Naive thymus-derived CD4-positive, alpha-beta T cell (primary cell): Measurements from ENCODE around the gene FOXD1. TPM values are rescaled to one million over a fixed set of nuclear protein-coding genes. Genes with fewer than 3 reads are reported as not detected.
"Not testable (repeated sequence)": the region's sequence is repeated elsewhere in the genome, so short reads cannot be mapped to it uniquely, and the experiment has no call there.

Experiments
- ATAC-seq: fragments of 150-1000 bp; cut with Tn5 transposase; 2 replicates; pipeline ENCODE4 v1.10.0; 2021; ENCODE audit warnings: mild to moderate bottlenecking, moderate library complexity
- CTCF ChIA-PET: fragments of 350-600 bp; sonication (Branson Sonifier 250); formaldehyde crosslinking; loops from one replicate; lab custom pipeline; 2021; ENCODE audit warnings: antibody characterized with exemption; lab: Charles Lee
- POLR2A ChIA-PET: fragments of 350-600 bp; sonication (Branson Sonifier 250); formaldehyde crosslinking; loops from one replicate; lab custom pipeline; 2021; ENCODE audit warnings: antibody characterized with exemption, inconsistent platforms; lab: Charles Lee
- DNase-seq, 9 donors: peaks; one replicate each; pipeline versions ENCODE4 v3.0.0 to v3.0.0-alpha.2; 2020 to 2022; ENCODE audit warnings: mixed read lengths in 1 of 9
- H3K27ac ChIP-seq: one replicate; pipeline ENCODE4 v1.7.0; 2013; ENCODE audit warnings: mild to moderate bottlenecking, low read depth, low read length, moderate library complexity
- H3K27me3 ChIP-seq, 2 donors: one replicate each; pipeline ENCODE4 v1.7.0; 2013; ENCODE audit warnings: low read length in 2 of 2, mild to moderate bottlenecking in 2 of 2, moderate library complexity in 2 of 2; ENCODE audit not compliant: control insufficient read depth in 2 of 2, insufficient read depth in 2 of 2
- H3K36me3 ChIP-seq, 3 experiments: 1 replicate in 2 of 3; 2 replicates in 1 of 3; pipeline ENCODE4 v1.7.0; 2013; ENCODE audit warnings: low read length in 3 of 3, mild to moderate bottlenecking in 3 of 3, moderate library complexity in 1 of 3; ENCODE audit not compliant: insufficient read depth in 3 of 3, control insufficient read depth in 2 of 3
- H3K4me1 ChIP-seq, 2 donors: one replicate each; pipeline ENCODE4 v1.7.0; 2013; ENCODE audit warnings: low read length in 2 of 2, mild to moderate bottlenecking in 2 of 2, moderate library complexity in 1 of 2; ENCODE audit not compliant: control insufficient read depth in 2 of 2, insufficient read depth in 2 of 2
- H3K4me3 ChIP-seq: 2 replicates; pipeline ENCODE4 v1.7.0; 2013; ENCODE audit warnings: mild to moderate bottlenecking, low read length
- H3K9me3 ChIP-seq, 3 experiments: 1 replicate in 2 of 3; 2 replicates in 1 of 3; pipeline ENCODE4 v1.7.0; 2013; ENCODE audit warnings: low read length in 3 of 3; ENCODE audit not compliant: control insufficient read depth in 2 of 3
- H3K27ac Mint-ChIP-seq, 9 donors: one replicate each; pipeline ENCODE4 v1.8.0; 2020 to 2022; ENCODE audit warnings: mixed read lengths in 9 of 9, mild to moderate bottlenecking in 8 of 9, moderate library complexity in 5 of 9, inconsistent platforms in 2 of 9
- H3K27me3 Mint-ChIP-seq, 5 donors: one replicate each; pipeline ENCODE4 v1.8.0; 2021 to 2022; ENCODE audit warnings: mixed read lengths in 5 of 5, mild to moderate bottlenecking in 1 of 5
- H3K36me3 Mint-ChIP-seq, 5 donors: one replicate each; pipeline ENCODE4 v1.8.0; 2020 to 2022; ENCODE audit warnings: mixed read lengths in 5 of 5, mild to moderate bottlenecking in 3 of 5, inconsistent platforms in 1 of 5
- H3K4me1 Mint-ChIP-seq, 7 donors: one replicate each; pipeline ENCODE4 v1.8.0; 2020 to 2022; ENCODE audit warnings: mixed read lengths in 7 of 7, mild to moderate bottlenecking in 3 of 7, inconsistent platforms in 1 of 7
- H3K4me3 Mint-ChIP-seq, 10 donors: one replicate each; pipeline ENCODE4 v1.8.0; 2020 to 2022; ENCODE audit warnings: mild to moderate bottlenecking in 10 of 10, mixed read lengths in 10 of 10, moderate library complexity in 6 of 10, inconsistent platforms in 2 of 10
- H3K9me3 Mint-ChIP-seq, 11 donors: one replicate each; pipeline ENCODE4 v1.8.0; 2020 to 2022; ENCODE audit warnings: mixed read lengths in 11 of 11, mild to moderate bottlenecking in 4 of 11, inconsistent platforms in 1 of 11, moderate library complexity in 1 of 11
- intact Hi-C, 2 donors: fragments of 100-400 bp; cut with micrococcal nuclease; formaldehyde crosslinking; loops; one replicate each; pipeline ENCODE4 v1.15.1; 2023
- polyA plus RNA-seq, 2 donors: library from polyadenylated mRNA; unstranded; fragments of 300-500 nt; fragmentation: Illumina TruSeq; gene quantifications; one replicate each; pipeline ENCODE4 v1.2.3, GENCODE V29; 2021
- total RNA-seq, 6 experiments: library from RNA in 5 of 6; stranded (reverse) in 5 of 6; gene quantifications; 1 replicate in 5 of 6; 2 replicates in 1 of 6; pipeline ENCODE4 v1.2.3 and lab custom pipeline; 2021 to 2026

The FOXD1 gene
- total and polyA plus RNA-seq, 7 experiments from 2014 or later = 0.16 to 0.32 TPM; not detected in 5

DNA sequence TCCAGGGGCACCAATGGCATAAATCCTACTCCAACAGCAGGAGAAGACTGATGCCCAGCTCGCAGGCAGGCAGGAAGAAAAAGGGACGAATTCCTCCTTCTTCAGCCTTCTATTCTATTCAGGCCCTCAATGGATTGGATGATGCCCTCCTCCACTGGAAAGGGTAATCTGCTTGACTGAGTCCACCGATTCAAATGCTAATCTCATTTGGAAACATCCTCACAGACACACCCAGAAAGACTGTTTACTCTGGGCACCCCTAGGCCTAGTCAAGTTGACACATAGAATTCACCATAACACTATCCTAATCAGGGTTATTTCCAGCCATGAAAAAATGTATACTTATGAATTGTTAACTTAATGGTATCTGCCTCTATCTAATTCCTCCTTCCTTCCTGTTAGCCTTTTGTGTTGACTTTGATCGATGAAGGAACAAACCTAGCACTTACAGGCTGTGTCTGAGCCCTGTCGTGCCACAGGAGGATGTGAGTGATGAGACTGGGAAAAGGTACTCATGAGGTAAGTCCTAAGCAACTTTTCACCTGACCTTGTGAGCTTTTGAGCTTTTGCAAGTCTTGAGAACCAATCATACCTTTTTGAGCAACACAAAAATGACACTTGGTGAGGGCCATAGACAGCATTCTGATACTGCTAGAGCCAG is 36.5 kb downstream of the FOXD1 start:
- intact Hi-C loops = no loop called here
- no peaks in the 10 kb centered on the region for H3K36me3 ChIP-seq
- no peaks in the 10 kb centered on the region for H3K4me1 ChIP-seq
- Mint-ChIP-seq H3K27ac (no peak overlapping the region), H3K27me3 (peaks cover 56 to 73% (median 59%) of the 10 kb centered on the region in 5 donors), H3K9me3 (peaks cover 0 to 13% (median 2%) of the 10 kb centered on the region in 11 donors), H3K36me3 (no peaks in the 10 kb centered on the region), H3K4me3 (no peak overlapping the region), H3K4me1 (peaks cover 0 to 2% (median 0%) of the 10 kb centered on the region in 7 donors)
- no peak overlapping the region for H3K27ac ChIP-seq
- H3K9me3 ChIP-seq = no peaks in the 10 kb centered on the region
- DNase-seq (no peak), ATAC-seq (no peak)
- POLR2A ChIA-PET = no interaction called here
- H3K4me3 ChIP-seq = no peak overlapping the region
- peaks cover under 1 to 6% of the 10 kb centered on the region in 2 donors for H3K27me3 ChIP-seq
- CTCF ChIA-PET = no interaction called here

DNA sequence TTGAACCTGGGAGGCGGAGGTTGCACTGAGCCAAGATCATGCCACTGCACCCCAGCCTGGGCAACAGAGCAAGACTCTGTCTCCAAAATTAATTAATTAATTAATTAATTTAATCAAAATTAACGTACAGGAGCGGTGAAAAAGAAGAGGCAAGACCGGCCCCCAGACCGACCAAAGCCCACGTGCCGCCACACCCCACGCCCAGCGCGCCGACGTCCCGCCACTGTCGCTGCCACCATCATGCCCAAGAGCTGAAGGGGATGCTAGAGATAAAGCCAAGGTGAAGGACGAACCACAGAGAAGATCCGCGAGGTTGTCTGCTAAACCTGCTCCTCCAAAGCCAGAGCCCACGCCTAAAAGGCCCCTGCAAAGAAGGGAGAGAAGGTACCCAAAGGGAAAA is 38.6 kb downstream of the FOXD1 start:
- DNase-seq, H3K4me3 Mint-ChIP-seq, H3K27ac Mint-ChIP-seq, POLR2A ChIA-PET, H3K27ac ChIP-seq, H3K4me3 ChIP-seq, H3K36me3 ChIP-seq, H3K4me1 Mint-ChIP-seq, CTCF ChIA-PET, ATAC-seq, H3K4me1 ChIP-seq, H3K27me3 ChIP-seq, intact Hi-C loops, H3K36me3 Mint-ChIP-seq, H3K9me3 ChIP-seq: not testable (repeated sequence)
- Mint-ChIP-seq H3K27me3 (peaks cover 44 to 67% (median 50%) of the 10 kb centered on the region in 5 donors), H3K9me3 (peaks cover 0 to 13% (median 2%) of the 10 kb centered on the region in 11 donors)

DNA sequence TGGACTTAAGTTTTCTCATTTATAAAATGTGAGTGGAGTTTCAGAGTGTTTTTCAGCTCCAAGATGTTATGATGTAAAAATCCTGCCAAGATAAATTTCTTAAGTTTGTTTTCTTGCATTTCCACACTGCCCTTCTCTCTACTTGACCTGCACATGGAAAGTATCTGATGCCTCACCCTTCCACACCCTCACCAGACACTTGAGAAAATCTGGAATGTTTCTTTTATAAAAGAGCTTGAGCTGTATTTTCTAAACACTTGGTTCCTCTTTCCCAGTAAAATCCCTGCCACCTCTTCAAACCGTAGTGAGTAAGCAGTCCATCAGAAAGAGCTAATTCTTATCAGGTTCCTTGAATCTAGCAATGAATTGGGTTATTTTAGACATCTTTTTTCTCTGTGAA is 42.9 kb downstream of the FOXD1 start:
- Histone ChIP-seq H3K9me3 (no peaks in the 10 kb centered on the region), H3K4me1 (no peaks in the 10 kb centered on the region), H3K36me3 (no peaks in the 10 kb centered on the region), H3K27ac (no peak overlapping the region), H3K27me3 (no peaks in the 10 kb centered on the region), H3K4me3 (no peak overlapping the region)
- intact Hi-C loops = no loop called here
- H3K4me3 Mint-ChIP-seq = no peak overlapping the region
- no peak for ATAC-seq
- DNase-seq = no peak
- CTCF ChIA-PET = no interaction called here
- no peaks in the 10 kb centered on the region for H3K36me3 Mint-ChIP-seq
- POLR2A ChIA-PET = no interaction called here
- peaks cover 21 to 49% (median 37%) of the 10 kb centered on the region in 5 donors for H3K27me3 Mint-ChIP-seq
- H3K9me3 Mint-ChIP-seq = no peaks in the 10 kb centered on the region
- no peaks in the 10 kb centered on the region for H3K4me1 Mint-ChIP-seq
- no peak overlapping the region for H3K27ac Mint-ChIP-seq

DNA sequence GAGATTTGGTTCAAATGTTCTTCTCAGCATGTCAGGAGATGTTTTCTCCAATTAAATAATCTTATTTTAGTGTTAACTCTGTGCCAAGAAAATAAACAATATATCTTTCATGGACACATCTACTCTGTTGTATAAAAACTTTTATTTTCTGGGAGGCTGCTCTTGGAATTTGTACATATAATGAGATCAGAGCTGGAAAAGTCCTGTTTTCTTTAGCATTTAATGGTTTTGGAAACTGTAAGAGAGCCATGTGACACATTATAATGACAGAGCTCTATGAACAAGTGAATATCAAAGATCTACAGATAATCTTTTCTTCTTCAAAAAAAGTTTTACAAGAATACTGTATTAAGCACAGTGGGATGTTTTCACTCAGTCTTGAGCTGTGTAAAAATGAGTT is 48.8 kb downstream of the FOXD1 start:
- POLR2A ChIA-PET = interaction anchor here (0.8 kb wide), 1 partner anchor 12 kb away, joined by 3 read pairs; no protein-coding TSS in a partner anchor
- H3K4me1 ChIP-seq = no peaks in the 10 kb centered on the region
- no peak overlapping the region for H3K27ac ChIP-seq
- no peak overlapping the region for H3K4me3 ChIP-seq
- H3K9me3 ChIP-seq = no peaks in the 10 kb centered on the region
- H3K27me3 ChIP-seq = no peaks in the 10 kb centered on the region
- H3K4me1 Mint-ChIP-seq = no peaks in the 10 kb centered on the region
- H3K36me3 Mint-ChIP-seq = no peaks in the 10 kb centered on the region
- H3K27me3 Mint-ChIP-seq = peaks cover 25 to 50% (median 32%) of the 10 kb centered on the region in 5 donors
- no peaks in the 10 kb centered on the region for H3K36me3 ChIP-seq
- no peak for DNase-seq
- no peaks in the 10 kb centered on the region for H3K9me3 Mint-ChIP-seq
- intact Hi-C loops = no loop called here
- H3K4me3 Mint-ChIP-seq = no peak overlapping the region
- CTCF ChIA-PET = interaction anchor here (0.6 to 1.1 kb wide), 2 partner anchors 28 to 1533 kb away, joined by 4 to 7 read pairs; no protein-coding TSS in a partner anchor
- H3K27ac Mint-ChIP-seq = no peak overlapping the region
- no peak for ATAC-seq

Other genes with a start within 250 kb of the FOXD1 start
- 100 to 1,000 TPM; 557 to 758 (median 700) TPM for gene BTF3, start 49.7 kb upstream of the FOXD1 start, total RNA-seq
- gene BTF3, start 49.7 kb upstream of the FOXD1 start, polyA plus RNA-seq = 100 to 1,000 TPM; 693 to 843 TPM
- gene ANKRA2, start 116.9 kb upstream of the FOXD1 start, total RNA-seq = 10 to 100 TPM; 22.7 to 57.8 (median 41.5) TPM
- 10 to 100 TPM; 19.6 to 30.1 TPM for gene ANKRA2, start 116.9 kb upstream of the FOXD1 start, polyA plus RNA-seq
- gene UTP15, start 117.0 kb upstream of the FOXD1 start, total RNA-seq = 10 to 100 TPM; 23.6 to 46.5 (median 25.2) TPM
- 1 to 10 TPM; 8.1 to 8.8 TPM for gene UTP15, start 117.0 kb upstream of the FOXD1 start, polyA plus RNA-seq
- under 1 TPM in 2 of 5 experiments, not detected in 3; 0.03 to 0.47 TPM for gene ARHGEF28, start 177.4 kb upstream of the FOXD1 start, total RNA-seq
- not detected for gene ARHGEF28, start 177.4 kb upstream of the FOXD1 start, polyA plus RNA-seq